Liver (tissue), 9 donors: Measurements from ENCODE around the gene HIPK2. TPM values are rescaled to one million over a fixed set of nuclear protein-coding genes. Genes with fewer than 3 reads are reported as not detected.

Source experiments
- DNase-seq: peaks from one replicate; pipeline ENCODE4 v3.0.0-alpha.2; 2017; ENCODE audit warnings: low spot score
- H3K27ac ChIP-seq, 2 donors: one replicate each; pipeline ENCODE4 v1.7.0; 2013; ENCODE audit warnings: inconsistent platforms in 2 of 2, low read length in 2 of 2, control low read depth in 1 of 2, low read depth in 1 of 2, mild to moderate bottlenecking in 1 of 2
- H3K27me3 ChIP-seq, 4 donors: one replicate each; pipeline versions ENCODE4 v1.6.1 to v1.7.0; 2013; ENCODE audit warnings: low read length in 3 of 4, inconsistent platforms in 1 of 4, mild to moderate bottlenecking in 1 of 4, moderate library complexity in 1 of 4; ENCODE audit not compliant: control insufficient read depth in 4 of 4, insufficient read depth in 4 of 4
- H3K36me3 ChIP-seq, 4 donors: one replicate each; pipeline versions ENCODE4 v1.6.1 to v1.7.0; 2013; ENCODE audit warnings: low read length in 3 of 4, mild to moderate bottlenecking in 3 of 4, low read depth in 1 of 4, moderate library complexity in 1 of 4; ENCODE audit not compliant: control insufficient read depth in 4 of 4, insufficient read depth in 3 of 4
- H3K4me1 ChIP-seq, 4 donors: one replicate each; pipeline versions ENCODE4 v1.6.1 to v1.7.0; 2013; ENCODE audit warnings: low read length in 3 of 4, mild to moderate bottlenecking in 3 of 4, moderate library complexity in 1 of 4; ENCODE audit not compliant: control insufficient read depth in 4 of 4, insufficient read depth in 4 of 4
- H3K4me3 ChIP-seq, 3 donors: one replicate each; pipeline versions ENCODE4 v1.6.1 to v1.7.0; 2013; ENCODE audit warnings: low read length in 3 of 3, control low read depth in 1 of 3, low read depth in 1 of 3, mild to moderate bottlenecking in 1 of 3
- H3K9ac ChIP-seq, 2 donors: one replicate each; pipeline ENCODE4 v1.7.0; 2013; ENCODE audit warnings: low read length in 2 of 2, mild to moderate bottlenecking in 2 of 2, moderate library complexity in 2 of 2, control low read depth in 1 of 2, low read depth in 1 of 2
- H3K9me3 ChIP-seq, 4 donors: one replicate each; pipeline versions ENCODE4 v1.6.1 to v1.7.0; 2013; ENCODE audit warnings: low read length in 3 of 4; ENCODE audit not compliant: control insufficient read depth in 4 of 4
- FOXA1 ChIP-seq: IDR thresholded peaks from 2 replicates; pipeline ENCODE4 v1.6.1; 2016; ENCODE audit warnings: antibody characterized with exemption
- FOXA2 ChIP-seq: IDR thresholded peaks from 2 replicates; pipeline ENCODE4 v1.6.1; 2016; ENCODE audit warnings: antibody characterized with exemption
- GABPA ChIP-seq, 2 donors: IDR thresholded peaks in 1 of 2; conservative IDR thresholded peaks in 1 of 2; 2 replicates each; pipeline ENCODE4 v1.6.1; 2016; ENCODE audit warnings: antibody characterized with exemption in 2 of 2, mild to moderate bottlenecking in 1 of 2, moderate library complexity in 1 of 2
- HNF4A ChIP-seq, 2 donors: conservative IDR thresholded peaks; 2 replicates each; pipeline ENCODE4 v1.6.1; 2016; ENCODE audit warnings: antibody characterized with exemption in 2 of 2, mild to moderate bottlenecking in 2 of 2
- JUND ChIP-seq, 2 donors: IDR thresholded peaks; 2 replicates each; pipeline ENCODE4 v1.6.1; 2016; ENCODE audit warnings: antibody characterized with exemption in 2 of 2
- MAX ChIP-seq: IDR thresholded peaks from 2 replicates; pipeline ENCODE4 v1.6.1; 2016; ENCODE audit warnings: antibody characterized with exemption
- REST ChIP-seq: IDR thresholded peaks from 2 replicates; pipeline ENCODE4 v1.6.1; 2016; ENCODE audit warnings: antibody characterized with exemption, mild to moderate bottlenecking
- RXRA ChIP-seq, 2 donors: IDR thresholded peaks; 2 replicates each; pipeline ENCODE4 v1.6.1; 2017 to 2018; ENCODE audit warnings: antibody characterized with exemption in 2 of 2, mild to moderate bottlenecking in 1 of 2
- SP1 ChIP-seq: IDR thresholded peaks from 2 replicates; pipeline ENCODE4 v1.6.1; 2018; ENCODE audit warnings: antibody characterized with exemption, mild to moderate bottlenecking
- YY1 ChIP-seq: IDR thresholded peaks from 2 replicates; pipeline ENCODE4 v1.6.1; 2016; ENCODE audit warnings: antibody characterized with exemption, mild to moderate bottlenecking
- ZBTB33 ChIP-seq: IDR thresholded peaks from 2 replicates; pipeline ENCODE4 v1.6.1; 2016; ENCODE audit warnings: antibody characterized with exemption
- WGBS: extraction: QIAGEN DNeasy Blood & Tissue Kit; methylation state at CpG from one replicate; pipeline ENCODE4 v1.1.7; 2013; 5-methylcytosine and 5-hydroxymethylcytosine counted together
- polyA plus RNA-seq, 2 donors: library from polyadenylated mRNA; stranded (reverse) in 1 of 2; unstranded in 1 of 2; fragments of 200-250 nt in 1 of 2; fragments of >200 nt in 1 of 2; fragmentation: Nextera tagmentation in 1 of 2; extraction: Ambion mirVana in 1 of 2; gene quantifications; one replicate each; pipeline versions ENCODE4 v1.2.1 to v1.2.3, GENCODE V29; 2013 to 2015
- total RNA-seq, 2 donors: library from RNA; depleted of rRNA; stranded (reverse); fragments of >200 nt; gene quantifications; one replicate each; pipeline ENCODE4 v1.2.3, GENCODE V29; 2014
- donor health status: healthy.
- donor health status: healthy.
- donor health status: healthy.
- donor health status: healthy.
- donor health status: healthy.

The HIPK2 gene
- total and polyA plus RNA-seq, 4 donors, result 13.1 to 48.8 (median 16.6) TPM

GRCh38 chr7:139521439-139521838 lies 256.4 kb downstream of the HIPK2 start:
- no peak overlapping the region for H3K27ac ChIP-seq
- no peak overlapping the region for H3K9ac ChIP-seq
- WGBS, result 83% methylated on average over 1 of the region's 1 CpG
- TF ChIP-seq FOXA1, result no peak
- no peak for TF ChIP-seq REST
- TF ChIP-seq MAX, result no peak
- no peak for TF ChIP-seq HNF4A (conservative IDR thresholded peaks at IDR 0.05)
- TF ChIP-seq YY1, result no peak
- no peak for TF ChIP-seq ZBTB33
- no peak for TF ChIP-seq GABPA (IDR thresholded peaks at IDR 0.05 in 1 of 2, conservative IDR thresholded peaks at IDR 0.05 in 1 of 2)
- no peak for TF ChIP-seq SP1
- TF ChIP-seq RXRA (IDR thresholded peaks at IDR 0.05), result no peak
- TF ChIP-seq FOXA2, result no peak
- no peak overlapping the region for H3K4me3 ChIP-seq
- H3K9me3 ChIP-seq, result no peaks in the 10 kb centered on the region
- H3K4me1 ChIP-seq, result peaks cover 0 to 2% (median 0%) of the 10 kb centered on the region in 4 donors
- H3K27me3 ChIP-seq, result peaks cover 0 to 7% (median 2%) of the 10 kb centered on the region in 4 donors
- DNase-seq, result no peak
- no peaks in the 10 kb centered on the region for H3K36me3 ChIP-seq

GRCh38 chr7:139515266-139515665 lies 262.5 kb downstream of the HIPK2 start:
- Histone ChIP-seq H3K27ac (no peak overlapping the region), H3K9ac (no peak overlapping the region), H3K4me3 (no peak overlapping the region), H3K27me3 (no peaks in the 10 kb centered on the region), H3K4me1 (no peaks in the 10 kb centered on the region), H3K36me3 (no peaks in the 10 kb centered on the region), H3K9me3 (no peaks in the 10 kb centered on the region)
- TF ChIP-seq JUND (IDR thresholded peaks at IDR 0.05) (no peak), YY1 (no peak)
- DNase-seq, result no peak
- WGBS, result 90% methylated on average over 8 of the region's 8 CpGs

Other genes with a start within 250 kb of the HIPK2 start
- gene TBXAS1, start 51.3 kb upstream of the HIPK2 start, total RNA-seq, result 10 to 100 TPM; 15.4 to 22.4 TPM
- gene TBXAS1, start 51.3 kb upstream of the HIPK2 start, polyA plus RNA-seq, result 1 to 10 TPM; 4.1 to 9.0 TPM